IMR-90 (cell line): ENCODE results near the gene CLIC4. TPM values are rescaled to one million over a fixed set of nuclear protein-coding genes. Genes with fewer than 3 reads are reported as not detected.

ENCODE experiments used
- ATAC-seq: fragments of 200-7000 bp; cut with Tn5 transposase; 2 replicates; pipeline ENCODE4 v1.9.1; 2020; ENCODE audit warnings: low read depth, mild to moderate bottlenecking, moderate library complexity
- BruUV-seq: library from RNA; stranded (reverse); fragments of 400-500 nt; replicated peaks from 2 replicates; lab custom pipeline; 2021; lab: Mats Ljungman, UMichigan
- CTCF ChIA-PET: fragments of 300-600 bp; formaldehyde crosslinking; extraction: SDS; loops from one replicate; lab custom pipeline; 2021; ENCODE audit warnings: antibody characterized with exemption; lab: Yijun Ruan, JAX
- POLR2A ChIA-PET: fragments of 300-600 bp; sonication (Branson Sonifier 250); formaldehyde crosslinking; loops from one replicate; lab custom pipeline; 2022; ENCODE audit warnings: antibody characterized with exemption; ENCODE audit not compliant: unreplicated experiment; lab: Charles Lee
- DNase-seq: peaks from one replicate; pipeline ENCODE4 v3.0.0; 2013
- H2AFZ ChIP-seq: replicated peaks from 2 replicates; pipeline ENCODE3; 2013; ENCODE audit warnings: low read length, mild to moderate bottlenecking; ENCODE audit not compliant: poor library complexity
- H2AK5ac ChIP-seq: 2 replicates; pipeline ENCODE4 v1.6.1; 2013; ENCODE audit warnings: low read depth, low read length, inconsistent platforms
- H2AK9ac ChIP-seq: replicated peaks from 2 replicates; pipeline ENCODE3; 2013; ENCODE audit warnings: mild to moderate bottlenecking, low read depth, low read length, moderate library complexity; ENCODE audit not compliant: poor library complexity
- H2BK120ac ChIP-seq: 2 replicates; pipeline ENCODE4 v1.6.1; 2013; ENCODE audit warnings: low read depth, low read length, inconsistent platforms
- H2BK15ac ChIP-seq: 3 replicates; pipeline ENCODE4 v1.6.1; 2013; ENCODE audit warnings: low read depth, low read length, inconsistent platforms
- H2BK20ac ChIP-seq: 2 replicates; pipeline ENCODE4 v1.6.1; 2013; ENCODE audit warnings: low read depth, mild to moderate bottlenecking, inconsistent platforms, low read length, moderate library complexity
- H2BK5ac ChIP-seq: 2 replicates; pipeline ENCODE4 v1.6.1; 2013; ENCODE audit warnings: mild to moderate bottlenecking, low read depth, low read length, inconsistent platforms; ENCODE audit not compliant: poor library complexity, severe bottlenecking
- H3K14ac ChIP-seq: replicated peaks from 2 replicates; pipeline ENCODE4 v1.6.1; 2013; ENCODE audit warnings: low read depth, low read length, inconsistent platforms
- H3K18ac ChIP-seq: 2 replicates; pipeline ENCODE4 v1.6.1; 2013; ENCODE audit warnings: low read depth, low read length, control low read depth
- H3K23ac ChIP-seq: 2 replicates; pipeline ENCODE4 v1.6.1; 2013; ENCODE audit warnings: low read depth, low read length, inconsistent platforms
- H3K27ac ChIP-seq: 2 replicates; pipeline ENCODE4 v1.5.1; 2013; ENCODE audit warnings: mild to moderate bottlenecking, control low read depth, low read length; ENCODE audit not compliant: insufficient read depth
- H3K27me3 ChIP-seq: 2 replicates; pipeline ENCODE4 v1.6.1; 2013; ENCODE audit warnings: low read length; ENCODE audit not compliant: control insufficient read depth, insufficient read depth
- H3K36me3 ChIP-seq: 2 replicates; pipeline ENCODE4 v1.6.1; 2013; ENCODE audit warnings: low read length, mixed read lengths; ENCODE audit not compliant: control insufficient read depth, insufficient read depth
- H3K4ac ChIP-seq: 2 replicates; pipeline ENCODE4 v1.6.1; 2013; ENCODE audit warnings: low read depth, low read length, inconsistent platforms
- H3K4me1 ChIP-seq: 2 replicates; pipeline ENCODE4 v1.6.1; 2013; ENCODE audit warnings: low read length, mixed read lengths; ENCODE audit not compliant: control insufficient read depth, insufficient read depth
- H3K4me2 ChIP-seq: 2 replicates; pipeline ENCODE4 v1.6.1; 2013; ENCODE audit warnings: low read depth, mild to moderate bottlenecking, control low read depth, low read length, moderate library complexity
- H3K4me3 ChIP-seq: 2 replicates; pipeline ENCODE4 v1.5.1; 2013; ENCODE audit warnings: low read depth, mild to moderate bottlenecking, control low read depth, low read length, moderate library complexity; ENCODE audit not compliant: insufficient read depth
- H3K56ac ChIP-seq: 2 replicates; pipeline ENCODE4 v1.6.1; 2013; ENCODE audit warnings: low read length, inconsistent platforms; ENCODE audit not compliant: insufficient read depth; ENCODE audit errors: extremely low read depth
- H3K79me1 ChIP-seq, 2 experiments: 2 replicates each; pipeline ENCODE4 v1.6.1; 2013; ENCODE audit warnings: low read length in 2 of 2, inconsistent platforms in 1 of 2, low read depth in 1 of 2
- H3K9ac ChIP-seq: 2 replicates; pipeline ENCODE4 v1.6.1; 2013; ENCODE audit warnings: low read depth, low read length, control low read depth
- H3K9me1 ChIP-seq: 2 replicates; pipeline ENCODE4 v1.6.1; 2013; ENCODE audit warnings: low read length, inconsistent platforms; ENCODE audit not compliant: insufficient read depth
- H3K9me3 ChIP-seq: 2 replicates; pipeline ENCODE4 v1.6.1; 2013; ENCODE audit warnings: low read length; ENCODE audit not compliant: control insufficient read depth, insufficient read depth
- H4K20me1 ChIP-seq: 2 replicates; pipeline ENCODE4 v1.6.1; 2013; ENCODE audit warnings: low read length, inconsistent platforms; ENCODE audit not compliant: insufficient read depth
- H4K5ac ChIP-seq: 2 replicates; pipeline ENCODE4 v1.6.1; 2013; ENCODE audit warnings: mild to moderate bottlenecking, low read depth, low read length, control low read depth
- H4K8ac ChIP-seq, 2 experiments: 2 replicates each; pipeline ENCODE4 v1.6.1; 2013; ENCODE audit warnings: low read depth in 2 of 2, low read length in 2 of 2, control low read depth in 1 of 2, inconsistent platforms in 1 of 2
- H4K91ac ChIP-seq: 2 replicates; pipeline ENCODE4 v1.6.1; 2013; ENCODE audit warnings: low read depth, low read length, inconsistent platforms; ENCODE audit not compliant: insufficient read depth
- BHLHE40 ChIP-seq: fragments of 150-350 bp; IDR thresholded peaks from 2 replicates; pipeline ENCODE4 v1.6.1; 2016; ENCODE audit warnings: mild to moderate bottlenecking, low read depth, low read length
- CEBPB ChIP-seq: IDR thresholded peaks from 2 replicates; pipeline ENCODE4 v1.6.1; 2012; ENCODE audit warnings: low read depth, low read length, improper control_type of control experiment
- CHD1 ChIP-seq: IDR thresholded peaks from 2 replicates; pipeline ENCODE4 v1.6.1; 2012; ENCODE audit warnings: low read depth, low read length, improper control_type of control experiment
- FOS ChIP-seq: fragments of 150-350 bp; IDR thresholded peaks from 2 replicates; pipeline ENCODE4 v1.6.1; 2016; ENCODE audit warnings: low read depth, low read length
- MAFK ChIP-seq: IDR thresholded peaks from 2 replicates; pipeline ENCODE4 v1.6.1; 2012; ENCODE audit warnings: low read depth, low read length, improper control_type of control experiment
- MAZ ChIP-seq: IDR thresholded peaks from 2 replicates; pipeline ENCODE4 v1.6.1; 2012; ENCODE audit warnings: low read depth, mild to moderate bottlenecking, low read length, improper control_type of control experiment, moderate library complexity, borderline replicate concordance
- NFE2L2 ChIP-seq: fragments of 150-350 bp; IDR thresholded peaks from 2 replicates; pipeline ENCODE4 v1.6.1; 2016; ENCODE audit warnings: low read depth, mild to moderate bottlenecking, low read length
- POLR2A ChIP-seq: IDR thresholded peaks from 2 replicates; pipeline ENCODE4 v1.6.1; 2012; ENCODE audit warnings: mild to moderate bottlenecking, low read depth, low read length
- RFX5 ChIP-seq: IDR thresholded peaks from 2 replicates; pipeline ENCODE4 v1.8.0; 2012; ENCODE audit warnings: low read depth, mild to moderate bottlenecking, low read length, moderate library complexity
- SMC3 ChIP-seq: fragments of 150-350 bp; IDR thresholded peaks from 2 replicates; pipeline ENCODE4 v1.6.1; 2016; ENCODE audit warnings: low read depth, mild to moderate bottlenecking, antibody characterized with exemption, low read length, moderate library complexity
- WGBS, 2 experiments: methylation state at CpG; one replicate each; pipeline versions ENCODE4 v1.1.5 to v1.1.7; 2013; ENCODE audit warnings: missing lambda C conversion rate in 2 of 2; ENCODE audit not compliant: insufficient read length in 1 of 2; ENCODE audit errors: extremely low coverage in 2 of 2; 5-methylcytosine and 5-hydroxymethylcytosine counted together
- dilution Hi-C: fragments of 300-500 bp; cut with HindIII; formaldehyde crosslinking; loops from one replicate; pipeline ENCODE4 v1.14.3; 2018; ENCODE audit warnings: low sequenced_read_pairs; ENCODE audit not compliant: unreplicated experiment
- in situ Hi-C: fragments of 300-500 bp; cut with MboI; formaldehyde crosslinking; loops from 3 replicates; pipeline ENCODE4 v1.14.3; 2019; ENCODE audit warnings: low sequenced_read_pairs, inconsistent platforms, mixed read lengths
- intact Hi-C: fragments of 100-400 bp; cut with micrococcal nuclease; formaldehyde crosslinking; loops from 2 replicates; pipeline ENCODE4 v1.10.0; 2022
- polyA plus RNA-seq, 3 experiments: library from polyadenylated mRNA; depleted of rRNA; stranded (reverse); fragments of >200 nt; gene quantifications; 2 replicates each; pipeline ENCODE4 v1.2.3, GENCODE V29; 2012; ENCODE audit warnings: low replicate concordance in 1 of 3
- total RNA-seq: library from RNA; depleted of rRNA; stranded (reverse); fragments of >200 nt; gene quantifications from 2 replicates; pipeline ENCODE4 v1.2.3, GENCODE V29; 2012
- TF ChIP-seq, protein P1 (sequence below): conservative IDR thresholded peaks from 2 replicates; pipeline ENCODE4 v1.5.1; 2012; ENCODE audit warnings: mild to moderate bottlenecking, low read depth, low read length, improper control_type of control experiment
- TF ChIP-seq, protein P2 (sequence below): fragments of 150-350 bp; IDR thresholded peaks from 2 replicates; pipeline ENCODE4 v1.6.1; 2016; ENCODE audit warnings: low read depth, mild to moderate bottlenecking, low read length, moderate library complexity, borderline replicate concordance
- TF ChIP-seq, protein P3 (sequence below): fragments of 150-350 bp; IDR thresholded peaks from 2 replicates; pipeline ENCODE4 v1.6.1; 2017; ENCODE audit warnings: mild to moderate bottlenecking, antibody characterized with exemption, low read length, low read depth

Gene CLIC4
- total and polyA plus RNA-seq, 2 of the 4 experiments (the other 2 are of a cell fraction) = 242 to 392 TPM

DNA sequence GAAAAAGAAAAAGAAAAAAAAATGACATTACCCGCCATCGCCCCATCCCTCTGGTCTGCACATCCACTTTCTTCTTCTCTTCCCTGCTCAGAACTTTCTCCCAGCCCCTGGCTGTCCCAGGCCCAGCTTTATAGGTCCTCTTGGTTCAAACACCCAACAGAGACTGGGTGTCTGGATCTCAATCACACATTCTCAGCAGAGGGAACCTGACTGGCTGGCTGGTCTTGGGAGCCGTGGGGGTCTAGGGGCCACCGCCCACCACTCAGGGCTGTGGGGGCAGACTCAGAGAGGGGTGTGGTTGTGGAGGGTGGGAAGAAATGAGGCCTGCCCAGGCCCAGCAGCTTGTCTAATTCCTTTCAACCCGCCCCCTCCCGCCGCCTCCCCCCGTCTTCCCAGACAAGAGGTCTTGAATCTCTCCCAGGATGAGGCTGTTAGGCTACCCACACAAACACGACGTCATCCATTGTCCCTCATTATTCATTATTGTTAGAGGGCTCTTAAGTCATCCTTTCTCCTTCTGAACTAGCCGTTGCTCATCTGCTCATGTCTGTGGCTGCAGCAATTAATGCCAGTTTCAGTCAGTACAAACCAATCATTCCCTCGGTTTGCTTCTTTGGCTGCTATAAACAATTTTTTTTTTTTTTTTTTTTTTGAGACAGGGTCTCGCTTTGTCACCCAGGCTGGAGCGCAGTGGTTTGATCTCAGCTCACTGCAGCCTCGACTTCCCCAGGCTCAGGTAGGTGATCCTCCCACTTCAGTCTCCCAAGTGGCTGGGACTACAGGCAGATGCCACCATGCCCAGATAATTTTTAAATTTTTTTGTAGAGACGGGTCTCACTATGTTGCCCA, 40.6 kb upstream of the CLIC4 start:
- Histone ChIP-seq H3K27me3 (no peaks in the 10 kb centered on the region), H3K36me3 (no peaks in the 10 kb centered on the region), H3K9ac (no peak overlapping the region), H3K9me1 (peaks cover 24% of the 10 kb centered on the region), H3K4ac (peak overlapping the region; percentile 73), H3K18ac (peak overlapping the region; percentile 64; the same call in 1 of the 2 replicates), H4K20me1 (no peaks in the 10 kb centered on the region), H2AK9ac (peak overlapping the region; percentile 89), H2BK120ac (peak overlapping the region; percentile 66; the same call in 1 of the 2 replicates), H2AK5ac (peak overlapping the region; percentile 77), H3K14ac (peak overlapping the region; percentile 44; the same call in 1 of the 2 replicates), H3K9me3 (no peaks in the 10 kb centered on the region), H4K91ac (peak overlapping the region; percentile 30), H4K5ac (peak overlapping the region; percentile 43), H4K8ac (peak overlapping the region; percentile 14 to 79; a peak in 3 of 4 replicates), H2AFZ (peak overlapping the region; percentile 84), H3K4me1 (peaks cover 17% of the 10 kb centered on the region), H3K27ac (peak overlapping the region; percentile 10; the same call in 1 of the 2 replicates), H3K56ac (no peak overlapping the region), H2BK5ac (peak overlapping the region; percentile 70), H3K4me2 (no peak overlapping the region), H3K23ac (peak overlapping the region; percentile 51; the same call in 1 of the 2 replicates), H3K4me3 (no peak overlapping the region), H2BK20ac (peak overlapping the region; percentile 82), H2BK15ac (peak overlapping the region; percentile 29; the same call in 1 of the 3 replicates), H3K79me1 (peaks cover 0 to 26% of the 10 kb centered on the region in 2 experiments; a peak in 2 of 4 replicates)
- dilution Hi-C loops = no loop called here
- CTCF ChIA-PET = interaction anchor here (0.6 to 0.8 kb wide), 2 partner anchors 15 to 130 kb away, joined by 3 read pairs; no protein-coding TSS in a partner anchor
- intact Hi-C loops = no loop called here
- DNase-seq (peak; percentile 93), ATAC-seq (peak; percentile 5; the same call in 1 of the 2 replicates)
- in situ Hi-C loops = no loop called here
- POLR2A ChIA-PET = no interaction called here
- WGBS, 2 experiments = 72% methylated on average over 2 of the region's 16 CpGs; no CpG with 5 or more reads in 1 of the 2 experiments
- no TSS peak for BruUV-seq
- TF ChIP-seq CEBPB = no peak
- TF ChIP-seq, protein P1, sequence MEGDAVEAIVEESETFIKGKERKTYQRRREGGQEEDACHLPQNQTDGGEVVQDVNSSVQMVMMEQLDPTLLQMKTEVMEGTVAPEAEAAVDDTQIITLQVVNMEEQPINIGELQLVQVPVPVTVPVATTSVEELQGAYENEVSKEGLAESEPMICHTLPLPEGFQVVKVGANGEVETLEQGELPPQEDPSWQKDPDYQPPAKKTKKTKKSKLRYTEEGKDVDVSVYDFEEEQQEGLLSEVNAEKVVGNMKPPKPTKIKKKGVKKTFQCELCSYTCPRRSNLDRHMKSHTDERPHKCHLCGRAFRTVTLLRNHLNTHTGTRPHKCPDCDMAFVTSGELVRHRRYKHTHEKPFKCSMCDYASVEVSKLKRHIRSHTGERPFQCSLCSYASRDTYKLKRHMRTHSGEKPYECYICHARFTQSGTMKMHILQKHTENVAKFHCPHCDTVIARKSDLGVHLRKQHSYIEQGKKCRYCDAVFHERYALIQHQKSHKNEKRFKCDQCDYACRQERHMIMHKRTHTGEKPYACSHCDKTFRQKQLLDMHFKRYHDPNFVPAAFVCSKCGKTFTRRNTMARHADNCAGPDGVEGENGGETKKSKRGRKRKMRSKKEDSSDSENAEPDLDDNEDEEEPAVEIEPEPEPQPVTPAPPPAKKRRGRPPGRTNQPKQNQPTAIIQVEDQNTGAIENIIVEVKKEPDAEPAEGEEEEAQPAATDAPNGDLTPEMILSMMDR = no peak
- TF ChIP-seq, protein P2, sequence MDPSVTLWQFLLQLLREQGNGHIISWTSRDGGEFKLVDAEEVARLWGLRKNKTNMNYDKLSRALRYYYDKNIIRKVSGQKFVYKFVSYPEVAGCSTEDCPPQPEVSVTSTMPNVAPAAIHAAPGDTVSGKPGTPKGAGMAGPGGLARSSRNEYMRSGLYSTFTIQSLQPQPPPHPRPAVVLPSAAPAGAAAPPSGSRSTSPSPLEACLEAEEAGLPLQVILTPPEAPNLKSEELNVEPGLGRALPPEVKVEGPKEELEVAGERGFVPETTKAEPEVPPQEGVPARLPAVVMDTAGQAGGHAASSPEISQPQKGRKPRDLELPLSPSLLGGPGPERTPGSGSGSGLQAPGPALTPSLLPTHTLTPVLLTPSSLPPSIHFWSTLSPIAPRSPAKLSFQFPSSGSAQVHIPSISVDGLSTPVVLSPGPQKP = no peak
- no peak for TF ChIP-seq NFE2L2
- no peak for TF ChIP-seq MAZ
- TF ChIP-seq POLR2A = no peak
- no peak for TF ChIP-seq CHD1
- no peak for TF ChIP-seq MAFK
- TF ChIP-seq, protein P3, sequence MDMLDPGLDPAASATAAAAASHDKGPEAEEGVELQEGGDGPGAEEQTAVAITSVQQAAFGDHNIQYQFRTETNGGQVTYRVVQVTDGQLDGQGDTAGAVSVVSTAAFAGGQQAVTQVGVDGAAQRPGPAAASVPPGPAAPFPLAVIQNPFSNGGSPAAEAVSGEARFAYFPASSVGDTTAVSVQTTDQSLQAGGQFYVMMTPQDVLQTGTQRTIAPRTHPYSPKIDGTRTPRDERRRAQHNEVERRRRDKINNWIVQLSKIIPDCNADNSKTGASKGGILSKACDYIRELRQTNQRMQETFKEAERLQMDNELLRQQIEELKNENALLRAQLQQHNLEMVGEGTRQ = no peak
- no peak for TF ChIP-seq BHLHE40
- no peak for TF ChIP-seq RFX5
- no peak for TF ChIP-seq SMC3
- TF ChIP-seq FOS = no peak
